GM19193 (cell line): ENCODE measurements around the gene PLA2G4F.

ENCODE experiments used
- POLR2A ChIP-seq: IDR thresholded peaks from 4 replicates; pipeline ENCODE4 v1.6.1; 2011; ENCODE audit not compliant: insufficient read depth, insufficient read length; ENCODE audit errors: extremely low read depth

The PLA2G4F gene

GRCh38 chr15:42107473-42107872, 49.0 kb downstream of the PLA2G4F start:
- no peak for TF ChIP-seq POLR2A

GRCh38 chr15:42106288-42106687, 50.1 kb downstream of the PLA2G4F start:
- no peak for TF ChIP-seq POLR2A

GRCh38 chr15:42104095-42104891, 52.1 kb downstream of the PLA2G4F start:
- no peak for TF ChIP-seq POLR2A

- no peak for TF ChIP-seq POLR2A
Measured at GRCh38 chr15:42102646-42103235, 53.7 kb downstream of the PLA2G4F start.

DNA sequence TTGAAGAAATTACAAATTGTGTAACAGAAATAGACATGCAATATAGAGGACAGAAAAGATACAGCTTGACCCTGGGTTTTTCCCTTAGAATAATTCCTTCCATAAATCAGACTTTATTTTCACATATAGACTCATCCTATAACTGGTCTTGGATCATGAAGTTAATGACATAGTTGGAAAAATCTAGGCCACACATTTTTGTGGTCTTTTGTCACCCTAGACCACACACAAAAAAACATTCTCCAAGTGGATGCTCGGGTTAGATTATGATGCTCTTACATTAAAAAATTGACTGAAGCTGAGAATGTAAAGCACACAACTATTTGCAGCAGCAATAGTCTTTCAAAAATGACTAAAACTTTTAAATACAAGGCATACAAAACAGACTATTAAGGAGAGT, 54.6 kb downstream of the PLA2G4F start:
- no peak for TF ChIP-seq POLR2A

DNA sequence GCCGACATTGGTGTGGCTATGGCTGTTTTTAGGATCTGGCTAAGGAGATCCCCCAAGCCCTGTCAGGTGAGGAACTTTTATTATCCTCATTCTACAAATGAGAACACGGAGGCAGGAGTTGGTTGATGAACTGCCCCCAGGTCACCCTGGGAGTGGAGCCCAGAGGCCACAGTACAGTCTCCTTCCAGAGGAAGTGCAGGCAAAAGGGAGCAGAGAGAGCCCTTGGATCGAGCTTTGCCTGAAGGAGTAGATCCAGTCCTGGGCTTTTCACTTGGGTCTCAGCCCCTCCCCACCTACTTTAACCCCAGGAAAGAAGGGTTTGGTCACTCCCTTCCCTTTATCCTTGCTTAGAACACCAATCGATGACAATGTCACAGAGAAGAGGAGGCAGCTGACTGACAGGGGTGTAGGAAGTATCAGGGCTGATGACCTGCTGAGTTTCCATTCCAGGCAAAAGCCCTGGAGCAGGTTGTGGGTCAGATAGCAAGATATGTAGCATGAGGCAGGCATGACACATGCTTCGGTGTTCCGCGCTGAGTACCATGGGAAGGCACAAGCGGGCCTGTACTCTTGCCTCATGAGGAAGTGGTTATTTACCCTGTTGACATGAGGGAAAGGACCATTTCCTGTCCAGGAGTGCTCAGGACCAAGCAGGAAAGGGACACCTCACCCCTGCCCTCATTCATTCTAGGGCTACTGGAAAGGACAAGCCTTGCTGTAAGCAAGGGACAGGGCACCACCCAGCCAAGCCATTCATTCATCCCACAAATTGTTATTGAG, 56.2 kb downstream of the PLA2G4F start:
- no peak for TF ChIP-seq POLR2A

GRCh38 chr15:42097018-42097417, 59.4 kb downstream of the PLA2G4F start:
- no peak for TF ChIP-seq POLR2A

DNA sequence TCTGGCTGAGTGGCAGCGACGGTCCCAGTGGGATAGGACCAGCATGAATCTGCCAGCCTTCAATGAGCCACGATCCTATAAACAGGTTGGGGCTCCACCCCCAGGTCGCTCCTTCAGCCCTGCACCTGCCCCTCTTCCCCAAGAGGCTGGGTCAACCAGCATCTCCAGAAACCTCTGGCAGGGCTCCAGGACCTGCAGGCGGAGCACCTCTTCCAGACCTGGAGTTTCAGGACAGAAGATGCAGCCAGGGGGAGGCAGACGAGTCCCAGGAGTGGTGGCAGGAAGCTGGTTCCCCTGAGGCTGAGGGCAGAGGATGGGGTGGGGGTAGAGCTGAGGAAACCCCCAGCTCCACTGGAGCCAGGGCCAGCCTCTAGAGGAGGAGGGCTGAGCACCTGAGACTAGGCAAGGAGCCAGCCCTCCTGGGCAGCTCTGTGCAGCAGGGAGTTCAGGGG, 61.9 kb downstream of the PLA2G4F start, which contains the start of gene PLA2G4D:
TSS of gene PLA2G4D (minus strand) at position 51 of the 452 bp plus-strand sequence. CDS start 103 bp downstream, outside the sequence.
- TF ChIP-seq POLR2A, result no peak

DNA sequence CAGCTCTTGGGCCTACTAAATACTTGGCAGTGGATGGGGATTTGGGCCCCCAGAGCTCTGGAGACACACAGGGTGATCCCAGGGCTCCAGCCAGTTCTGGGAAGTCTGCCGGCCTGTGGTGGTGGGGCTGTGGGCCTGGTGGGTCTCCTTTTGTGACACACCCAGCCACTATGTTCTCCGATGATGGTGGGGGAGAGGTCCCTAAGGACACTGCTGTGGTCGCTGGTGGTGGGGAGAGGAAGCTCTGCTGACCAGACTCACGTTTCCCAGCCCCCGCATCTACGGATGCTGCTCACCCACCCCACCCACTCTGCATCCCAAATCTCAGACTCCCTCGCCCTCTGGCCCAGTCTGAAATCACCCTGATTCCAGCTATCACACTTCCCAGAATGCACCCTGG, 62.5 kb downstream of the PLA2G4F start:
- TF ChIP-seq POLR2A, result no peak

GRCh38 chr15:42092398-42093318, 63.8 kb downstream of the PLA2G4F start:
- TF ChIP-seq POLR2A, result no peak

DNA sequence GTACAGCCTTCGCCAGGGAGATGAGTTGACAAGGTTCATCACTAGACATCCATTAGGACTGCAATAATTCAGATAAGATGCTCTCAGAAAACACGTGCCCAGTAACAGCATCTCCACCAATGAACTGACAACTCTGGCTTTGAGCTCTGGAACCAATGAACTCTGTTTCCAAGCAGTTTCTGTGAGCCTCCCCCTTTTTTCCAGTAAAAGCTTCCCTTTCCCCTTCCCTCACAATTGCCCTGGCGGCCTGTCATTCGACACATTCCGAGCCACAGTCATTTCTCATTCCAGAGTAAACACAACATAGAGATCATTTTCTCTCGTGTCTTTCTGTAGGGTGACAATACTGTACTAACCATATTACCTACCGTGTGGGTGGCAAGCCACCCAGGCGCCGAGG, 65.7 kb downstream of the PLA2G4F start:
- no peak for TF ChIP-seq POLR2A

- TF ChIP-seq POLR2A, result no peak
Measured at GRCh38 chr15:42090370-42090769, 66.1 kb downstream of the PLA2G4F start.

DNA sequence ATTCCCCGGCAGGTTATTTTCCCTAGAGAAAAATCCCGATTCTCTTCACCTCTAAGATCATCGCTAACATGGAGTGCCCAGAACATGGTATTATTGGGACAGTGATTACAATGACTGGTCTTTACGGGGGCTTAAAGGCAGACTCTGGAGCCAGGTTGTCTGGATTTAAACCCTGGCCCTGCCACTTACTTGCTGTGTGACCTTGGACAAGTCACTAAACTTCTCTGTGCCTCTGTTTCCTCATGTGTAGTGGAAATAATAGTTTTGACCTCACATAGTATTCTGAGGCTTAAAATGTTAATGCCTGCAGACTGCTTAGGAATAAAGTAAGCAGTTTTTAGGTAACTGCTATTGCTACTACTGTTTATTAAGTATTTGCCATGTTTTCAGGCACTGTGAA, 66.5 kb downstream of the PLA2G4F start:
- no peak for TF ChIP-seq POLR2A
